Caco-2 (cell line): Measurements from ENCODE around the gene EPSTI1. TPM values are rescaled to one million over a fixed set of nuclear protein-coding genes. Genes with fewer than 3 reads are reported as not detected.
"Not testable (repeated sequence)": the region's sequence is repeated elsewhere in the genome, so short reads cannot be mapped to it uniquely, and the experiment has no call there.

ENCODE experiments used
- BruUV-seq: library from RNA; stranded (reverse); fragments of 400-500 nt; replicated peaks from 2 replicates; lab custom pipeline; 2021; lab: Mats Ljungman, UMichigan
- CTCF ChIA-PET: fragments of 300-600 bp; sonication (Branson Sonifier 250); formaldehyde crosslinking; loops from one replicate; lab custom pipeline; 2022; ENCODE audit warnings: antibody characterized with exemption; lab: Charles Lee
- POLR2A ChIA-PET: fragments of 300-600 bp; sonication (Branson Sonifier 250); formaldehyde crosslinking; loops from one replicate; lab custom pipeline; 2022; ENCODE audit warnings: antibody characterized with exemption; lab: Charles Lee
- DNase-seq, 2 experiments: peaks; one replicate each; pipeline versions ENCODE4 v3.0.0 to v3.0.0-alpha.2; 2020 to 2022
- H3K27me3 ChIP-seq: replicated peaks from 2 replicates; pipeline ENCODE4 v1.6.0; 2011; ENCODE audit warnings: low read length; ENCODE audit not compliant: control insufficient read depth, insufficient read depth
- H3K36me3 ChIP-seq: 2 replicates; pipeline ENCODE4 v1.5.1; 2011; ENCODE audit warnings: low read length; ENCODE audit not compliant: control insufficient read depth, insufficient read depth
- H3K4me1 ChIP-seq: fragments of 250-450 bp; sonication (Bioruptor Pico); 2 replicates; pipeline ENCODE4 v1.5.1; 2020; ENCODE audit warnings: mild to moderate bottlenecking
- H3K4me3 ChIP-seq: 2 replicates; pipeline ENCODE4 v1.5.1; 2011; ENCODE audit warnings: low read depth, mild to moderate bottlenecking, control low read depth, low read length
- H3K9me3 ChIP-seq: fragments of 250-450 bp; sonication (Bioruptor Pico); 2 replicates; pipeline ENCODE4 v1.5.1; 2020; ENCODE audit warnings: mild to moderate bottlenecking, moderate library complexity
- H3K27ac Mint-ChIP-seq: one replicate; pipeline ENCODE4 v1.8.0; 2022; ENCODE audit warnings: mixed read lengths; ENCODE audit not compliant: unreplicated experiment
- H3K27me3 Mint-ChIP-seq: one replicate; pipeline ENCODE4 v1.8.0; 2022; ENCODE audit warnings: mixed read lengths; ENCODE audit not compliant: insufficient read depth, unreplicated experiment
- H3K36me3 Mint-ChIP-seq: one replicate; pipeline ENCODE4 v1.8.0; 2022; ENCODE audit warnings: mild to moderate bottlenecking, mixed read lengths; ENCODE audit not compliant: insufficient read depth, unreplicated experiment
- H3K4me1 Mint-ChIP-seq: one replicate; pipeline ENCODE4 v1.8.0; 2022; ENCODE audit warnings: low read depth, mixed read lengths; ENCODE audit not compliant: unreplicated experiment
- H3K4me3 Mint-ChIP-seq: one replicate; pipeline ENCODE4 v1.8.0; 2022; ENCODE audit warnings: mild to moderate bottlenecking, moderate library complexity, mixed read lengths; ENCODE audit not compliant: unreplicated experiment
- H3K9me3 Mint-ChIP-seq: one replicate; pipeline ENCODE4 v1.8.0; 2022; ENCODE audit warnings: mixed read lengths; ENCODE audit not compliant: unreplicated experiment
- CTCF ChIP-seq, 2 experiments: fragments of 200-600 bp in 1 of 2; IDR thresholded peaks; 1 replicate in 1 of 2; 2 replicates in 1 of 2; pipeline versions ENCODE4 v1.5.1 to v1.8.0; 2011 to 2022; ENCODE audit warnings: antibody characterized with exemption in 1 of 2, control low read depth in 1 of 2, inconsistent platforms in 1 of 2, low read depth in 1 of 2, low read length in 1 of 2, mild to moderate bottlenecking in 1 of 2, moderate library complexity in 1 of 2; ENCODE audit not compliant: insufficient read depth in 1 of 2, severe bottlenecking in 1 of 2, unreplicated experiment in 1 of 2
- intact Hi-C: fragments of 100-400 bp; cut with micrococcal nuclease; formaldehyde crosslinking; loops from one replicate; pipeline ENCODE4 v1.10.0; 2022; ENCODE audit not compliant: unreplicated experiment
- total RNA-seq: library from RNA; stranded (reverse); gene quantifications from 2 replicates; pipeline ENCODE4 v1.2.3, GENCODE V29; 2022

EPSTI1 gene
- total RNA-seq, 1 experiment from 2014 or later = 86.5 TPM

GRCh38 chr13:42864952-42865767, 126.9 kb downstream of the EPSTI1 start:
- H3K4me3 ChIP-seq = no peak overlapping the region
- H3K27ac Mint-ChIP-seq = no peak overlapping the region
- no peak for DNase-seq
- intact Hi-C loops = no loop called here
- no peaks in the 10 kb centered on the region for H3K36me3 Mint-ChIP-seq
- no peaks in the 10 kb centered on the region for H3K9me3 ChIP-seq
- H3K27me3 Mint-ChIP-seq = peaks cover 5% of the 10 kb centered on the region
- H3K4me1 Mint-ChIP-seq = no peaks in the 10 kb centered on the region
- no peaks in the 10 kb centered on the region for H3K4me1 ChIP-seq
- ChIA-PET CTCF (no interaction called here), POLR2A (no interaction called here)
- no peaks in the 10 kb centered on the region for H3K36me3 ChIP-seq
- no peaks in the 10 kb centered on the region for H3K27me3 ChIP-seq
- H3K4me3 Mint-ChIP-seq = no peak overlapping the region
- no peaks in the 10 kb centered on the region for H3K9me3 Mint-ChIP-seq
- no TSS peak for BruUV-seq
- TF ChIP-seq CTCF (IDR thresholded peaks at IDR 0.05; ENCODE audit: insufficient read depth in 1 of 2, low read depth in 1 of 2, low read length in 1 of 2, severe bottlenecking in 1 of 2, unreplicated experiment in 1 of 2) = no peak

- H3K36me3 ChIP-seq, H3K4me3 Mint-ChIP-seq, BruUV-seq, H3K9me3 Mint-ChIP-seq, POLR2A ChIA-PET, H3K9me3 ChIP-seq, DNase-seq, intact Hi-C loops, H3K27me3 Mint-ChIP-seq, H3K4me1 Mint-ChIP-seq, H3K4me1 ChIP-seq, H3K27me3 ChIP-seq, H3K36me3 Mint-ChIP-seq, H3K27ac Mint-ChIP-seq, H3K4me3 ChIP-seq: not testable (repeated sequence)
- CTCF ChIA-PET = interaction anchor here (0.8 kb wide), 1 partner anchor 21 kb away, joined by 3 read pairs; no protein-coding TSS in a partner anchor
Measured at GRCh38 chr13:42862370-42862769, 129.7 kb downstream of the EPSTI1 start.

- ChIA-PET POLR2A (no interaction called here), CTCF (no interaction called here)
- no peaks in the 10 kb centered on the region for H3K27me3 ChIP-seq
- H3K27me3 Mint-ChIP-seq = peaks cover 5% of the 10 kb centered on the region
- H3K4me3 ChIP-seq = no peak overlapping the region
- H3K36me3 ChIP-seq = no peaks in the 10 kb centered on the region
- no peaks in the 10 kb centered on the region for H3K36me3 Mint-ChIP-seq
- no peak overlapping the region for H3K27ac Mint-ChIP-seq
- intact Hi-C loops = no loop called here
- H3K4me3 Mint-ChIP-seq = no peak overlapping the region
- H3K4me1 Mint-ChIP-seq = no peaks in the 10 kb centered on the region
- BruUV-seq = no TSS peak
- no peaks in the 10 kb centered on the region for H3K9me3 Mint-ChIP-seq
- DNase-seq = no peak
- no peaks in the 10 kb centered on the region for H3K4me1 ChIP-seq
- H3K9me3 ChIP-seq = no peaks in the 10 kb centered on the region
- TF ChIP-seq CTCF (IDR thresholded peaks at IDR 0.05; ENCODE audit: insufficient read depth in 1 of 2, low read depth in 1 of 2, low read length in 1 of 2, severe bottlenecking in 1 of 2, unreplicated experiment in 1 of 2) = no peak
Measured at GRCh38 chr13:42860485-42860884, 131.6 kb downstream of the EPSTI1 start.
